ENCODE results near the gene PDE5A. TPM values are rescaled to one million over a fixed set of nuclear protein-coding genes. Genes with fewer than 3 reads are reported as not detected.

PDE5A gene
- total RNA-seq, 1 experiment from 2014 or later: 114 TPM

GRCh38 chr4:119667802-119668201 is 39.2 kb upstream of the PDE5A start:
- CTCF ChIA-PET: interaction anchor here (0.6 kb wide), 1 partner anchor 10 kb away, joined by 3 read pairs; no protein-coding TSS in a partner anchor
- no peak for TF ChIP-seq TCF7L2 (IDR thresholded peaks at IDR 0.05; ENCODE audit: low read depth, low read length)
- no peak for TF ChIP-seq CTCF (IDR thresholded peaks at IDR 0.05)
- TF ChIP-seq REST (IDR thresholded peaks at IDR 0.05; ENCODE audit: insufficient read depth in 1 of 2, low read depth in 2 of 2, low read length in 1 of 2): no peak
- TF ChIP-seq POLR2AphosphoS5 (IDR thresholded peaks at IDR 0.05; ENCODE audit: low read depth, low read length): no peak
- TF ChIP-seq SIN3A (IDR thresholded peaks at IDR 0.05; ENCODE audit: borderline replicate concordance, insufficient read depth, low read depth, low read length): no peak
- Histone ChIP-seq H3K4me1 (ENCODE audit: control insufficient read depth, insufficient read depth, low read length) (peaks cover 11% of the 10 kb centered on the region; the same call in 1 of the 2 replicates), H3K4me3 (ENCODE audit: low read depth in 2 of 2, low read length in 2 of 2) (no peak overlapping the region), H3K36me3 (ENCODE audit: control insufficient read depth, insufficient read depth, low read length) (no peaks in the 10 kb centered on the region), H3K27me3 (ENCODE audit: control insufficient read depth, insufficient read depth, low read length) (no peaks in the 10 kb centered on the region), H3K27ac (ENCODE audit: low read length) (peak overlapping the region; percentile 76), H3K9me3 (ENCODE audit: control insufficient read depth, insufficient read depth, low read depth, low read length) (peaks cover 4% of the 10 kb centered on the region; the same call in 1 of the 2 replicates)
- no peak for DNase-seq (ENCODE audit: low read depth, low spot score)
- no peak for ATAC-seq
- POLR2A ChIA-PET: no interaction called here
- in situ Hi-C loops (cut with HindIII; ENCODE audit: low pct_unique_long_range_greater_than_20kb, low sequenced_read_pairs) (no loop called here), intact Hi-C loops (cut with micrococcal nuclease; ENCODE audit: unreplicated experiment) (no loop called here)
- BruUV-seq (replicated peaks): no TSS peak

GRCh38 chr4:119666653-119667091 is 38.1 kb upstream of the PDE5A start:
- H3K9me3 ChIP-seq (ENCODE audit: control insufficient read depth, insufficient read depth, low read depth, low read length): peaks cover 4% of the 10 kb centered on the region; the same call in 1 of the 2 replicates
- H3K27ac ChIP-seq (ENCODE audit: low read length): peak overlapping the region; percentile 60; the same call in 1 of the 2 replicates
- H3K4me1 ChIP-seq (ENCODE audit: control insufficient read depth, insufficient read depth, low read length): peaks cover 11% of the 10 kb centered on the region; the same call in 1 of the 2 replicates
- TF ChIP-seq TCF7L2 (IDR thresholded peaks at IDR 0.05; ENCODE audit: low read depth, low read length) (no peak), POLR2AphosphoS5 (IDR thresholded peaks at IDR 0.05; ENCODE audit: low read depth, low read length) (no peak), REST (IDR thresholded peaks at IDR 0.05; ENCODE audit: insufficient read depth in 1 of 2, low read depth in 2 of 2, low read length in 1 of 2) (no peak), CTCF (IDR thresholded peaks at IDR 0.05) (no peak), SIN3A (IDR thresholded peaks at IDR 0.05; ENCODE audit: borderline replicate concordance, insufficient read depth, low read depth, low read length) (no peak)
- H3K36me3 ChIP-seq (ENCODE audit: control insufficient read depth, insufficient read depth, low read length): no peaks in the 10 kb centered on the region
- no peak for DNase-seq (ENCODE audit: low read depth, low spot score)
- ATAC-seq: no peak
- in situ Hi-C loops (cut with HindIII; ENCODE audit: low pct_unique_long_range_greater_than_20kb, low sequenced_read_pairs) (no loop called here), intact Hi-C loops (cut with micrococcal nuclease; ENCODE audit: unreplicated experiment) (no loop called here)
- no peaks in the 10 kb centered on the region for H3K27me3 ChIP-seq (ENCODE audit: control insufficient read depth, insufficient read depth, low read length)
- POLR2A ChIA-PET: interaction anchor here (0.5 kb wide), 1 partner anchor 13 kb away, joined by 3 read pairs; no protein-coding TSS in a partner anchor
- H3K4me3 ChIP-seq (ENCODE audit: low read depth in 2 of 2, low read length in 2 of 2): no peak overlapping the region
- BruUV-seq (replicated peaks): no TSS peak
- CTCF ChIA-PET: no interaction called here
